NCI-H2171 treated with DMSO at 0.1 percent for 48 hours (cell line): ENCODE data around the gene PRUNE2.
"Not testable (repeated sequence)": the region's sequence is repeated elsewhere in the genome, so short reads cannot be mapped to it uniquely, and the experiment has no call there.

ENCODE experiments used
- DNase-seq: peaks from one replicate; lab custom pipeline; 2025; lab: John Stamatoyannopoulos, UW

Gene PRUNE2

GRCh38 chr9:76873056-76873792 is 32.7 kb downstream of the PRUNE2 start:
- no peak for DNase-seq

GRCh38 chr9:76868897-76869296 is 37.0 kb downstream of the PRUNE2 start:
- DNase-seq: peak; percentile 1

- DNase-seq: no peak
These were observed 39.2 kb downstream of the PRUNE2 start for GRCh38 chr9:76866689-76867088.

- DNase-seq: no peak
These were observed 42.1 kb downstream of the PRUNE2 start for GRCh38 chr9:76863832-76864231.

GRCh38 chr9:76859860-76860259 is 46.1 kb downstream of the PRUNE2 start:
- DNase-seq: no peak

GRCh38 chr9:76858248-76858647 is 47.7 kb downstream of the PRUNE2 start:
- not testable (repeated sequence) for DNase-seq

- no peak for DNase-seq
These were observed 49.9 kb downstream of the PRUNE2 start for GRCh38 chr9:76856016-76856415.

GRCh38 chr9:76855015-76855414 is 50.9 kb downstream of the PRUNE2 start:
- DNase-seq: no peak

- DNase-seq: no peak
These were observed 53.9 kb downstream of the PRUNE2 start for GRCh38 chr9:76852026-76852425.

- no peak for DNase-seq
These were observed 59.6 kb downstream of the PRUNE2 start for GRCh38 chr9:76846297-76846696.

GRCh38 chr9:76845254-76845653 is 60.7 kb downstream of the PRUNE2 start:
- DNase-seq: no peak

GRCh38 chr9:76835571-76836283 is 70.2 kb downstream of the PRUNE2 start:
- no peak for DNase-seq

GRCh38 chr9:76828447-76828846 is 77.5 kb downstream of the PRUNE2 start:
- DNase-seq: no peak

- DNase-seq: no peak
These were observed 78.4 kb downstream of the PRUNE2 start for GRCh38 chr9:76827296-76828080.

- DNase-seq: no peak
These were observed 85.5 kb downstream of the PRUNE2 start for GRCh38 chr9:76820431-76820830.

- DNase-seq: no peak
These were observed 87.6 kb downstream of the PRUNE2 start for GRCh38 chr9:76818271-76818670.

GRCh38 chr9:76817489-76817888 is 88.4 kb downstream of the PRUNE2 start:
- DNase-seq: no peak

GRCh38 chr9:76812591-76812990 is 93.3 kb downstream of the PRUNE2 start:
- no peak for DNase-seq

- peak; percentile 42 for DNase-seq
These were observed 95.4 kb downstream of the PRUNE2 start for GRCh38 chr9:76810377-76810957.

- DNase-seq: no peak
These were observed 97.3 kb downstream of the PRUNE2 start for GRCh38 chr9:76808636-76809035.

- DNase-seq: no peak
These were observed 102.2 kb downstream of the PRUNE2 start for GRCh38 chr9:76803762-76804161.

- DNase-seq: no peak
These were observed 102.8 kb downstream of the PRUNE2 start for GRCh38 chr9:76803083-76803482.
